IPS-18c (cell line): Measurements from ENCODE around the gene ATP10B.
"Not testable (repeated sequence)": the region's sequence is repeated elsewhere in the genome, so short reads cannot be mapped to it uniquely, and the experiment has no call there.

Source experiments
- H3K4me3 ChIP-seq: 2 replicates; pipeline ENCODE4 v1.7.0; 2013; ENCODE audit warnings: low read depth, mild to moderate bottlenecking, low read length, moderate library complexity; ENCODE audit not compliant: insufficient read depth
- H3K9me3 ChIP-seq: one replicate; pipeline ENCODE4 v1.6.1; 2013; ENCODE audit warnings: mild to moderate bottlenecking, low read length, moderate library complexity; ENCODE audit not compliant: control insufficient read depth, insufficient read depth

Gene ATP10B

DNA sequence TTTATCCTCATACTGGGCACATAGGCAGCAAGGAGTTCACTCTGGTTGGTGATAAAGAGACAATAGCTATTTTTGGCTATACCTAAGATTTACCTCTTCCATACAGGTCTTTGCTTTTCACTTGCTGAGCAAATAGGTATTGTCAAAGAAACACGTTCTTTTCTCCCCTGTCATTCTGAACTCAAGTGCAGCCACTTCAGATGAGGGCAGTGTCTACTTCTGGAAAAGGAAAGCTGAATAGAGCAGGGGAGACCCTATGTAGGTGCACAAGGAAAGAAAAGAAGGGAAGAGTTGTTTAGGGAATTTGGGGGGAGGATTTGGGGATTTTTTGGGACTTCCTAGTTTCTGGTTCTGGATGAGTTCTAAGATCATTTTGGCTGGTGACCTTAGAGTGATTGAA is 109.6 kb downstream of the ATP10B start:
- Histone ChIP-seq H3K9me3 (no peaks in the 10 kb centered on the region), H3K4me3 (no peak overlapping the region)

DNA sequence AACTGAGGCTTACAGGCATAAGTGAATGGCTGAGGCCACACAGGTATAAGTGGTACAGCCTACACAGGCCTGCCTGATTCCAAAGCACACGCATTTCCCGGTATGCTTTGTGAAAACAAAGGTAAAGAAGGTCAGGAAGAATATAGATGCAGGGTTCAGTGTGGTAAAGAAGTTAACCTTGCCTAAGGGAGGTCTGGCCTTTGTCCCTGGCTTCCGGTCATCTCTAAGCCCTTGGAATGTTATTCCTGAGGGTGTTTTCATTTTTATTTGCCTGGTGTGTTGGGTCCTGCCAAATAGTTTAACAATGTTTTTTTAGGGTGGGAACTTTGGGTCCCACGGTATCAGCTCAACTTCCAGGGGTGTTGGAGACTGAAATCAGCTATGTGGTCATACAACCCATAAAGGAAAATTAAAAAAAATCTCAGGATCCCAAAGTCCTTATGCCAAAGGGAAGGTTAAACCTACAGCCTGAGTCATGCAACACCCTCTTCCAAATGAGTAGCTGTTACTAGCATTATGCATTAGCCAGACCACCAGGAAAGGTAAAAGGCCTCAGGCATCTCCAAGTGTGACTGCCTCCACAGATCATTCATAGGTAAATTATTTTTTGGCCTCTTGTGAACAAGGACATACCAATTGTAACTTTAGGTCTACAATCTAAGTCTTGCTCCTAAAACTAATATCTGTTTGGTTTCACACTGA is 124.6 kb downstream of the ATP10B start:
- peak overlapping the region; percentile 30; the same call in 1 of the 2 replicates for H3K4me3 ChIP-seq
- H3K9me3 ChIP-seq: no peaks in the 10 kb centered on the region

DNA sequence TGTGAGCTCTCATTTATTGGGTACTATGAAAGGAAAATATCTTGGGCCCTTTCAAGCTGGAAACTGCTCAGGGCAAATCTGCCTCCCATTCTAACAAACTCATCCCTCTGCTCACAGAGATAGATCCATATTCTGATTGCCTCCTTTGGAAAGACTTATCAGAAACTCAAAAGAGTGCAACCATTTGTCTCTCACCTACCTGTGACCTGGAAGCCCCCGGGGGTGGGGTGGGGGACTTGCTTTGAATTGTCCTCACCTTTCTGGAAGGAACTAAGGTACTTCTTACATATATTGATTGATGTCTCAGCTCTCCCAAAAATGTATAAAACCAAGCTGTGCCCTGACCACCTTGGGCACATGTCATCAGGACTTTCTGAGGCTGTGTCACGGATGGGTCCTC is 125.3 kb downstream of the ATP10B start:
- Histone ChIP-seq H3K4me3 (no peak overlapping the region), H3K9me3 (no peaks in the 10 kb centered on the region)

DNA sequence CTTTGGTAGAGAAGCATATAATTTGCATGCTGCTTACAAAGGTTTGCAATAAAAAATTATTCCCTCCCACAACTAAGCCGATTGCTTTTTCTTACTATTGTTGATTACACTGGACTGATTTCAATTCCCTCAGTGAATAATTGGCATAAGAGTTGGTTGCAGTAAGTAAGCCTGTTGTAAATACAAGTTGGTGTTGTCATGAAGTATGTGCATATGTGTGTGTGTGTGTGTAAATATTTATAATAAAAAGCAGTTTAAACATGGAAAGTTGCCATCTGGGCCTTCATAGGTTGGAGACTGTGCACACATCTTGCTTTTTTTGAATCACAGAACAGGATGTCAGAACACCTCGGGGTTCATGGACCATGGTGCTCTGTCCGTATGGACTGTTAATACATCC is 131.2 kb downstream of the ATP10B start:
- H3K4me3 ChIP-seq: no peak overlapping the region
- H3K9me3 ChIP-seq: no peaks in the 10 kb centered on the region

DNA sequence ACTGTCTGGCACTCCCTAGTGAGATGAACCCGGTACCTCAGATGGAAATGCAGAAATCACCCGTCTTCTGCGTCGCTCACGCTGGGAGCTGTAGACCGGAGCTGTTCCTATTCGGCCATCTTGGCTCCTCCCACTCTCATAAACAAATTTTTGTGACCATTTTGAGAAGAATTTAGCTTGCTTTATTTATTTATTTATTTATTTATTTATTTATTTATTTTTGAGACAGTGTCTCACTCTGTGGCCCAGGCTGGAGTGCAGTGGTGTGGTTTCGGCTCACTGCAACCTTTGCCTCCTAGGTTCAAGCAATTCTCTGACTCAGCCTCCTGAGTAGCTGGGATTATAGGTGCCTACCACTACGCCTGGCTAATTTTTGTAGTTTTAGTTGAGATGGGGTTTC is 136.5 kb downstream of the ATP10B start:
- not testable (repeated sequence) for H3K9me3 ChIP-seq, H3K4me3 ChIP-seq

DNA sequence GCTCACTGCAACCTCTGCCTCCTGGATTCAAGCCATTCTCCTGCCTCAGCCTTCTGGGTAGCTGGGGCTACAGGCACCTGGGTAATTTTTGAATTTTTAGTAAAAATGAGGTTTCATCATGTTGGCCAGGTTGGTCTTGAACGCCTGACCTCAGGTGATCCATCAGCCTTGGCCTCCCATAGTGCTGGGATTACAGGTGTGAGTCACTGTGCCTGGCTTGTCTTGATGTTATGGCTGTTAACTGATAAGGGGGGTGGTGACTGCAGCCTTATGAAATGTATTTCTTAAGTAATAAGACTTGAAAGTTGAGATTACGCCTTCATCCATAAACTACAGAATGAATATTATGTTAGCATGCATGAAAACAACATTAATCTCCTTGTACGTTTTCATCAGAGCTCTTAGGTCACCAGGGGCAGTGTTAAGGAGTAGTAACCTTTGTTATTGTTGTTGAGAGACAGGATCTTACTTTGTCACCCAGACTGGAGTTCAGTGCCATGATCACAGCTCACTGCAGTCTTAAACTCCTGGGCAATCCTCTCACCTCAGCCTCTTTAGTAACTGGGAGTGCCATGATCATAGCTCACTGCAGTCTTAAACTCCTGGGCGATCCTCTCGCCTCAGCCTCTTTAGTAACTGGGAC is 148.3 kb downstream of the ATP10B start:
- H3K4me3 ChIP-seq: no peak overlapping the region
- no peaks in the 10 kb centered on the region for H3K9me3 ChIP-seq

DNA sequence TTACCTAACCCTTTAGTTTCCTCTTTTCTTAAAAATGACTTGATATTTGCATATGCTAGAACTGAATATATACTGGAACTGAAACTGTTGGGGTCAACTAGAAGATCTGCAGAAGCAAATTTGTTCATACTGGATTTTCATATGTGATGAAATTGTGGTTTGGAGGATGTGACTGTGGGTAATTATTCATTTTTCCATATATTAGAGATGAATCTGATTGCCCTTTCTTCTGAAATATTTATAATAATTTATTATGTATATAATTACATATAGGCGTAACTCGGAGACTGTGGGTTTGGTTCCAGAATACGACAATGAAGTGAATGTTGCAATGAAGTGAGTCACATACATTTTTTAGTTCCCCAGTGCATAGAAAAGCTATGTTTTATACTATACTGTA is 149.1 kb downstream of the ATP10B start:
- no peaks in the 10 kb centered on the region for H3K9me3 ChIP-seq

DNA sequence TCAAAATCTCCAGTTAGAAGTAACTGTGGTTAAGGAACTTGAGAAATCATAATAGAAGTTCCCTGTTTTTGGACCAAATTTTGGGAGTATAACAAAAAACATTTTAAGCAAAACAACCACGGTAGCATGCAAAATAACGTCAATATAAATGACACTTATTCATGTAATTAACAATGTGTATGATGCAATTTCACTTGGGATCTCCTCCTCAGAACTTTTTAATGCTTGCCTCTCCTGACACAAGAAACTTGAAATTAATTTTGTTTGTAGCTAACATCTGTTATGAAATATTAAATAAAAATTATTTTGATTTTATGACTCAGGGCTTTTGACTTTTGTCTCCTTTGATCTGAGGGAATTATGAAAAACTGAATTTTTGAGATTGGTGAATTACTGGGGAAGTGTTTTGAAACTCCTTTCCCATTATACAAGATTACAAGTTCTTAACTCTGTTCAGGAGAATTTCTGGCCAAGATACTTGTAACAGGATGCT is 149.7 kb downstream of the ATP10B start:
- Histone ChIP-seq H3K9me3 (no peaks in the 10 kb centered on the region), H3K4me3 (no peak overlapping the region)

More for the DNA sequence above, 149.1 kb downstream of the ATP10B start:
- no peak overlapping the region for H3K4me3 ChIP-seq

DNA sequence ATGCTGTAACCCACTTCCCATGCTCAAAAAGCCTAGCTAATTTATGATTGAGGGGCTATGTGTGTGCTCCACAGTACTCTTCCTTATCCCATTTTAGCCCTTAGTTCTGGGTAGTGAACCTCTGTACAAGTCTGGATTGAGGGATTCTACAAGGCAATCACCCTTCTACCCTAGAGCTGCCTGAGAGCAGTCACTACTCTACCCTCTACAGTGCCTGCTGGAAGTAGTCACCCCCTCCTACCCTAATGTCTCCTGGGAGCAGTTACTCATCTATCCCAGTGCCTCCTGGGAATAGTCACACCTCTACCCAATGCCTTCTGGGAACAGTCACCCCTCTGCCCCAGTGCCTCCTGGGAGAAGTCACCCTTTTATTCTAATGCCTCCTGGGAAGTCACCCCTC is 150.6 kb downstream of the ATP10B start:
- Histone ChIP-seq H3K4me3 (no peak overlapping the region), H3K9me3 (no peaks in the 10 kb centered on the region)

DNA sequence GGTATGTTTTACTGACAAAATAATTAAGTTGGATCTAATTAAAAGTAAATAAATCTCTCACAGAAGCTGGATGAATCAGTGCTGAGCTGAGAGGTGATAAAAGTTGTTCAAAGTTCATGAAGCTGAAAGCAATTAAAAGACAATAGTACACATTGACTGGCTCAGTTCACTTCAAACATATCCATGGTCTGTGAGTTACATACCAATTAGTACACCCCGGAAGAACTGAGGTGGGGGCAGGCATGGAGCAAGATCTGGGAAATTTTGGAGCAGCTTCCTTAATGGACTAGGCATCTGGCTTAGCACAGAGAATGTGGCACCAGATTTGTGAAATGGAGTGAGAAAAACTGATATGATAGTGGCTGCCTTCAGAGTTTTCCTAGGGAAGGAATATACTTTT is 152.7 kb downstream of the ATP10B start:
- no peak overlapping the region for H3K4me3 ChIP-seq

DNA sequence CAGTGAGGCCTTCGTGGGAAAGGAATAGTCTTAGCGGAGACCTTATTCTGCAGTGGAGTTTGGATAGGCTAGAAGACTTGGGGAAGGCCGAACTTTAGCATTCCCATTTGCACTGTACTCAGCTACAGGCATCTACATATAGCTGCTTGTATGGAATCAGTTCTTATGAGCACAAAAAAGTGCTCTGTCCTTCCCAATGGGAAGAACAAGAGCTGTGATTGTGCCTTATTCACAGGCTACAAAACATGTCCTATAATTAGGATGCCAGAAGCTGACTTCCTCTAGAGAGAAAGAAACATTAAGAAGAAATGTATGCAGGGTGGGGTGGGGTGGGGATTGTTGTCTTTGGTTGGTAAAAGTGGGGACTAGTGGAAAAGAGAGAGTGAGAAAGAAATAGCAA is 154.7 kb downstream of the ATP10B start:
- Histone ChIP-seq H3K9me3 (no peaks in the 10 kb centered on the region), H3K4me3 (no peak overlapping the region)

More for the DNA sequence above, 152.7 kb downstream of the ATP10B start:
- no peaks in the 10 kb centered on the region for H3K9me3 ChIP-seq

DNA sequence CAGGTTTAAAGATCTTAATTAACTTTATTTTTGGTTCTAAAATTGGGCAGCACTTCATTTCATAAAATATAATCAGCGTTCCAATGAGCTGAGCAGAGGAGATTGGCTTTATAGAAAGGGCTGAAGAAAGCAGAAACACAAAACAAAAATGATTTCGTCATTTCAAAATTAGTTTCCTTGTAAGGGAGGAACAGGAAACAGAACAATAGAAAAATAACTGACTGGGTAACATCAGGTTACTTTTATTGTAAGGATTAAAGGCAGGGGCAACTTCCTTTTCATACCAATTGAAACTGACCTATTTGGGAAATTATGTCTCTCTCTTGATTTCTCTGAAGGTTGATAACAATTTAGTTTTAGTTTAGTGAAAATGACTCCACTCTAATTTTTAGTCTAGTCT is 157.1 kb downstream of the ATP10B start:
- H3K4me3 ChIP-seq: no peak overlapping the region

DNA sequence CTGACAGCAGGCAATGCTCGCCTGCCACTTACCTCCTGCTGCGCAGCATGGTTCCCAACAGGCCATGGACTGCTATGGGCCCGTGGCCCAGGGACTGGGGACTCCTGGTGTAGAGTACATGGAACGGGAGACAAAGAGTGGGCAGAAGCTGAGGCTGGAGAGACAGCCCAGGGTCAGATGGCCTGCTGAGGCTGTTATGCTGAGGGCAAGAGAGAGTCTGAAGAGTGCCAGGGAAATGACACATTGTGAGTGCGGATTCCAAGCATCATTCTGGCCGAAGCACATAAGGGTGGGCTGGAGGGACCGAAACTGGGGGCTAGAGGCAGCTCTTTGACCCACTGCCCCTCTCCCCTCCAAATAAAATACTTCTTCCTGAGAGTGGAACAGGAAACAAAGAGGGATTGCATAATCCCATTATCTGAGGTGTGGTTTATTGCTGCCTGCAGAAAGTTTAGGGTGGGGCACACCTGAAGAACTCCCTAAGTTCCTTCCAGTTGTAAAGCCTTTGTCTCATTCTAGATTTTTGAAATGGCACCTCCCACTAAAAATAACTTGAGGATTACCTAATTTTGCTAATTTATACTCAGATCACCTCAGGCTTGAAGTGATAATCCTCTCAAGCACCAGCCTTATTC is 158.1 kb downstream of the ATP10B start:
- H3K4me3 ChIP-seq: no peak overlapping the region
- no peaks in the 10 kb centered on the region for H3K9me3 ChIP-seq

More for the DNA sequence above, 157.1 kb downstream of the ATP10B start:
- H3K9me3 ChIP-seq: no peaks in the 10 kb centered on the region

DNA sequence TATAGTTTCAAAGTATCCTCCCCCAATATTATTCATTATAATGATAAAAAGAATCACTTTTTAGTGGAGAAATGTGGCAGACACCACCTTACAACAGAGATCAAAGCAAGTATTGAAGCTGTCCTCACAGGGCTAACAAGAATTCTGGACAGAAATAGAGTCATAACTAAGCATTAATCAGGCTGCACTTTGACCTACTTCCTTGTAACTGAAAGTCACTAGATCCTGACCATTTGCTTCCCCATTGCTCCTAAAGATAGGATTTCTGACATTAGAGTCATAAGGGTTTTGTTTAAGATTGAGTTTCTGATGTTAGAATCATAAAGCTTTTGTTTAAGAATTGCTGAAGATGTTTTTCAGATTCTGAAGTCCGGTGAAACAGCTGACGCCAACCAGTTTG is 159.7 kb downstream of the ATP10B start:
- Histone ChIP-seq H3K9me3 (no peaks in the 10 kb centered on the region), H3K4me3 (no peak overlapping the region)

DNA sequence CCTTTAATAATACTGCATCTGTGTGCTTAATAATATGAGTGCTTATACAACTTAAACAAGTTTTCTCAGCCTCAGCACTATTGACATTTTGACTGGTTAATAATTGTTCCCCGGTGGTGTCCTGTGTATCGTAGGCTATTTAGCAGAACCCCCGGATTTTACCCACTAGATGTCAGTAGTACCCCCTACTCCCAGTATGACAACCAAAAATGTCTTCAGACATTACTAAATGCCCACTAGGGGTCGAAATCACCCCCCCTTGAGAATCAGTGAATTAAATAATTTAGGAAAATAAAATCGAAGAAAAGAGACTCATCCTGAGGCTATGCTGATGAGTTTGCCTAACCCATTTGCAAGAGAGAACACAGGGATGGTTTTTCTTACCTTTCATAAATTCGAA is 166.3 kb downstream of the ATP10B start:
- no peak overlapping the region for H3K4me3 ChIP-seq

DNA sequence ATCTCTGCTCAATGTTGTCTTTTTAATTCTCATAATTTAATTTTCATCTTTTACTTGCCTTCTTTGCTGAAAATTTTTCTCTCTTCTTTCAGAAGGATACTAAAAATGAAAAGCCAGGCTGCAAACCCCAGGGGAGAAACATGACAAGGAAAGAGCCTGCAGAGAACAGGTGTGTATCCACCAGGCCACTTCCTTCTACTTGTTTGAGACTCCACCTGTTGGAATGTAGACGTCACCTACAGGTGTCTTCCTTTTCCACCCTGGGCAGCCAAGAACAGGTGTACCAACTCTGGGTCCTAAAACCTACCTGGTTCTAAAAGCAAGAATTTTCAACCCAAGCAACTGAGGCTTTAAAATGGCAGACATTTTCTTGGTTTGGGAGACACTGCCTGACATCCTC is 166.8 kb downstream of the ATP10B start:
- H3K9me3 ChIP-seq: no peaks in the 10 kb centered on the region

More for the DNA sequence above, 166.3 kb downstream of the ATP10B start:
- no peaks in the 10 kb centered on the region for H3K9me3 ChIP-seq

DNA sequence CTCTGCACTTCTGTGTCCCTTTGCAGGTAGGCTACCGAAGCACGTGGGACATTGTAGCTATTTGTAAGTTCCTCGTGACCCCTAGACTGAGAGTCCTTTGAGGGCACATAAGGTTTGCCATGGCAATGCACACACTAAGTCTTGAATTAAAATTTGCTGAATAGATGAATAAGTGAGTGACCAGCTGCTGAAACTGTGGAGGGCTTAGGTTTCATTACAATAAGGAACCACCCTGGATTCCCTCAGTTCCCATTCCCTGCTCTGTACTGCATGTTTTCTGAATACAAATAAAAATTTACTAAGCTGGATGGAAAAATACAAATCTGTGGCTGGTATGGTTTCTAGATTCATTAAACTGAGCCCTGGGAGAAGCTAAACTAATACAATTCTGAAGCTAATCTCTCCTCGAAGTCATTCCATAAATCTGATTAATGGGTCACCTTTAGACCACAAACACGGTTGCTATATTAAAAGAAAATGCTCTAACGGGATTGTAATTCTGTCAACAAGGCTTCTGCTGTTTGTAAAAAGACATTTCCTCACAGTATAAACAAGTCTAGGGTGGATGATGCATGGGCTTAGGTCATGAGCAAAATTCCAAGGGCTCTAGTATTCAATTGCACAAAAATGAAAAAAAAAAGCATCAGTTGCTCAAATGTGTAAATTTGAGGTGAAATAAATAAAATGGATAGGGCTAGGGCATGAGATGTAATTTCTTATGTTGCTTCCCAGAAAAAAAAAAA is 172.3 kb downstream of the ATP10B start:
- Histone ChIP-seq H3K4me3 (no peak overlapping the region), H3K9me3 (no peaks in the 10 kb centered on the region)

More for the DNA sequence above, 166.8 kb downstream of the ATP10B start:
- H3K4me3 ChIP-seq: no peak overlapping the region
